Progenitor cell of endocrine pancreas (in vitro differentiated cells): ENCODE results near the gene MAPK11. TPM values are rescaled to one million over a fixed set of nuclear protein-coding genes. Genes with fewer than 3 reads are reported as not detected.

Experiments used
- DNase-seq: peaks from one replicate; pipeline ENCODE4 v3.0.0; 2021; ENCODE audit warnings: low spot score; ENCODE audit not compliant: unreplicated experiment
- H3K27ac Mint-ChIP-seq: 2 replicates; pipeline ENCODE4 v1.8.0; 2021; ENCODE audit warnings: mild to moderate bottlenecking, moderate library complexity, mixed read lengths
- H3K27me3 Mint-ChIP-seq: 2 replicates; pipeline ENCODE4 v1.8.0; 2021; ENCODE audit warnings: mixed read lengths
- H3K36me3 Mint-ChIP-seq: 2 replicates; pipeline ENCODE4 v1.8.0; 2022; ENCODE audit warnings: mixed read lengths; ENCODE audit not compliant: insufficient read depth
- H3K4me1 Mint-ChIP-seq: 2 replicates; pipeline ENCODE4 v1.8.0; 2021; ENCODE audit warnings: low read depth, mixed read lengths
- H3K4me3 Mint-ChIP-seq: 2 replicates; pipeline ENCODE4 v1.8.0; 2021; ENCODE audit warnings: low read depth, mild to moderate bottlenecking, moderate library complexity, mixed read lengths
- H3K9me3 Mint-ChIP-seq: 2 replicates; pipeline ENCODE4 v1.8.0; 2021; ENCODE audit warnings: low read depth, mixed read lengths
- CTCF ChIP-seq: fragments of 200-600 bp; sonication (generic); IDR thresholded peaks from one replicate; pipeline ENCODE4 v1.5.0; 2021; ENCODE audit warnings: antibody characterized with exemption, mild to moderate bottlenecking; ENCODE audit not compliant: unreplicated experiment
- total RNA-seq: library from RNA; stranded (reverse); gene quantifications from 2 replicates; pipeline ENCODE4 v1.2.1, GENCODE V29; 2021

The MAPK11 gene
- total RNA-seq, 1 donor from 2014 or later, result 2.3 TPM

GRCh38 chr22:50278461-50278860 is 8.3 kb upstream of the MAPK11 start:
- Mint-ChIP-seq H3K4me3 (no peak overlapping the region), H3K36me3 (peaks cover 11% of the 10 kb centered on the region), H3K4me1 (no peaks in the 10 kb centered on the region), H3K9me3 (no peaks in the 10 kb centered on the region), H3K27me3 (no peaks in the 10 kb centered on the region), H3K27ac (no peak overlapping the region)
- DNase-seq, result no peak
- no peak for TF ChIP-seq CTCF

GRCh38 chr22:50277761-50278160 is 7.6 kb upstream of the MAPK11 start:
- Mint-ChIP-seq H3K9me3 (no peaks in the 10 kb centered on the region), H3K4me1 (no peaks in the 10 kb centered on the region), H3K27me3 (peaks cover 2% of the 10 kb centered on the region), H3K4me3 (no peak overlapping the region), H3K36me3 (peaks cover 10% of the 10 kb centered on the region), H3K27ac (no peak overlapping the region)
- DNase-seq, result no peak
- no peak for TF ChIP-seq CTCF

DNA sequence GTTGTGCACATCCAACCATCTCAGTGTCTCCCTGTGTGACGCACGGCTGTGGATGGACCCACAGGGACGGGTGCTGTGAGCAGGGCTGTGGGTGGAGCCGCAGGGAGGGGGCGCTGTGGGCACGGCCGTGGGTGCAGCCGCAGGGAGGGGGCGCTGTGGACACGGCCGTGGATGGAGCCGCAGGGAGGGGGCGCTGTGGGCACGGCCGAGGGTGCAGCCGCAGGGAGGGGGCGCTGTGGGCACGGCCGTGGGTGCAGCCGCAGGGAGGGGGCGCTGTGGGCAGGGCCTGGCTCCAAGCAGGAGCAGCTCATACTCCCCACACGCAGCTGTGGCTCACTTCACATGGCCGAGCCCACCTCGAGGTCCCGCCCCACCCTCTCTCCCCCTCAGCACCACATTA is 6.0 kb upstream of the MAPK11 start:
- Mint-ChIP-seq H3K9me3 (no peaks in the 10 kb centered on the region), H3K4me3 (no peak overlapping the region), H3K27me3 (peaks cover 6% of the 10 kb centered on the region), H3K27ac (no peak overlapping the region), H3K4me1 (no peaks in the 10 kb centered on the region), H3K36me3 (peaks cover 10% of the 10 kb centered on the region)
- peak; percentile 39 for TF ChIP-seq CTCF
- no peak for DNase-seq

GRCh38 chr22:50275181-50276055 is 5.2 kb upstream of the MAPK11 start:
- Mint-ChIP-seq H3K4me3 (no peak overlapping the region), H3K27ac (no peak overlapping the region), H3K4me1 (no peaks in the 10 kb centered on the region), H3K27me3 (peaks cover 9% of the 10 kb centered on the region), H3K36me3 (peaks cover 8% of the 10 kb centered on the region), H3K9me3 (no peaks in the 10 kb centered on the region)
- TF ChIP-seq CTCF, result no peak
- DNase-seq, result no peak

DNA sequence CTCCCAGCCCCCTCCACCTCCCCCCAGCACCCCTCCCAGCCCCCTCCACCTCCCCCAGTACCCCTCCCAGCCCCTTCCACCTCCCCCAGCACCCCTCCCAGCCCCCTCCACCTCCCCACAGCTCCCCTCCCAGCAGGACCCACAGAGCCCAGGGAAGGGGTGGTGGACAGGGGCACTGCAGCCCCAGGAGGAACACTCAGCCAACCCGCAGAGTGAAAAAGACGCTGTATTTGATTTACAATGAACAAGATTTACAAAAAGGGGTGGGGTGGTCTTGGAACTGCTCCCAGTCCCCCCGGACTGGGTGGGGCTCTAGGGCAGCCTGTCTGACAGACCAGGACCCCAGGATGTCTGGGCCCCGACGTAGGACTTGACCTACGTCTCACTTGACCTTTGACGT is 4.6 kb upstream of the MAPK11 start:
- Mint-ChIP-seq H3K27me3 (peaks cover 9% of the 10 kb centered on the region), H3K4me1 (no peaks in the 10 kb centered on the region), H3K4me3 (no peak overlapping the region), H3K27ac (no peak overlapping the region), H3K36me3 (peaks cover 8% of the 10 kb centered on the region), H3K9me3 (no peaks in the 10 kb centered on the region)
- TF ChIP-seq CTCF, result no peak
- no peak for DNase-seq
